Posterior cingulate gyrus (tissue), 11 donors: ENCODE data around the gene CCDC43.

ENCODE experiments used
- DNase-seq, 10 donors: peaks; one replicate each; pipeline versions ENCODE4 v3.0.0 to v3.0.0-alpha.2; 2020 to 2021; ENCODE audit warnings: mixed read lengths in 3 of 10
- intact Hi-C: fragments of 100-400 bp; cut with DNase I; formaldehyde crosslinking; loops from one replicate; pipeline ENCODE4 v1.15.1; 2023

The CCDC43 gene

GRCh38 chr17:44628243-44629188 lies 61.1 kb downstream of the CCDC43 start:
- peak in 5 of 10 donors; percentile 8 to 81 (median 24) for DNase-seq
- intact Hi-C loops, result no loop called here

- intact Hi-C loops, result no loop called here
- DNase-seq, result peak in 1 of 10 donors; percentile 52
These were observed 61.9 kb downstream of the CCDC43 start for GRCh38 chr17:44627513-44628242.
